Endothelial cell of umbilical vein (primary cell): Measurements from ENCODE around the gene ANKRD33B.

ENCODE experiments used
- MAX ChIP-seq: IDR thresholded peaks from 2 replicates; pipeline ENCODE4 v1.6.1; 2011; ENCODE audit not compliant: insufficient read depth, insufficient read length
- POLR2A ChIP-seq: IDR thresholded peaks from 2 replicates; pipeline ENCODE4 v1.6.1; 2012; ENCODE audit warnings: low read depth, mild to moderate bottlenecking, control low read depth, low read length
- TF ChIP-seq, protein P1 (sequence below), 2 donors: IDR thresholded peaks; 1 replicate in 1 of 2; 2 replicates in 1 of 2; pipeline ENCODE4 v1.5.1; 2011; ENCODE audit warnings: low read length in 2 of 2, mild to moderate bottlenecking in 2 of 2, moderate library complexity in 2 of 2, control low read depth in 1 of 2, inconsistent platforms in 1 of 2, low read depth in 1 of 2; ENCODE audit not compliant: insufficient read depth in 1 of 2; ENCODE audit errors: extremely low read depth in 1 of 2

GRCh38 chr5:10602031-10602806 lies 38.3 kb downstream of the ANKRD33B start:
- TF ChIP-seq, protein P1, sequence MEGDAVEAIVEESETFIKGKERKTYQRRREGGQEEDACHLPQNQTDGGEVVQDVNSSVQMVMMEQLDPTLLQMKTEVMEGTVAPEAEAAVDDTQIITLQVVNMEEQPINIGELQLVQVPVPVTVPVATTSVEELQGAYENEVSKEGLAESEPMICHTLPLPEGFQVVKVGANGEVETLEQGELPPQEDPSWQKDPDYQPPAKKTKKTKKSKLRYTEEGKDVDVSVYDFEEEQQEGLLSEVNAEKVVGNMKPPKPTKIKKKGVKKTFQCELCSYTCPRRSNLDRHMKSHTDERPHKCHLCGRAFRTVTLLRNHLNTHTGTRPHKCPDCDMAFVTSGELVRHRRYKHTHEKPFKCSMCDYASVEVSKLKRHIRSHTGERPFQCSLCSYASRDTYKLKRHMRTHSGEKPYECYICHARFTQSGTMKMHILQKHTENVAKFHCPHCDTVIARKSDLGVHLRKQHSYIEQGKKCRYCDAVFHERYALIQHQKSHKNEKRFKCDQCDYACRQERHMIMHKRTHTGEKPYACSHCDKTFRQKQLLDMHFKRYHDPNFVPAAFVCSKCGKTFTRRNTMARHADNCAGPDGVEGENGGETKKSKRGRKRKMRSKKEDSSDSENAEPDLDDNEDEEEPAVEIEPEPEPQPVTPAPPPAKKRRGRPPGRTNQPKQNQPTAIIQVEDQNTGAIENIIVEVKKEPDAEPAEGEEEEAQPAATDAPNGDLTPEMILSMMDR (IDR thresholded peaks at IDR 0.05; ENCODE audit: extremely low read depth in 1 of 2, insufficient read depth in 1 of 2, low read depth in 1 of 2, low read length in 2 of 2), result no peak
- no peak for TF ChIP-seq MAX
- TF ChIP-seq POLR2A, result no peak
